HG02884 (cell line): Measurements from ENCODE around the gene DCAF8L1.
"Not testable (repeated sequence)": the region's sequence is repeated elsewhere in the genome, so short reads cannot be mapped to it uniquely, and the experiment has no call there.

Experiments
- ATAC-seq: cut with Tn5 transposase; IDR thresholded peaks from one replicate; pipeline ENCODE4 v1.9.1; 2021; ENCODE audit warnings: mild to moderate bottlenecking, moderate library complexity; ENCODE audit not compliant: unreplicated experiment

DCAF8L1 gene

DNA sequence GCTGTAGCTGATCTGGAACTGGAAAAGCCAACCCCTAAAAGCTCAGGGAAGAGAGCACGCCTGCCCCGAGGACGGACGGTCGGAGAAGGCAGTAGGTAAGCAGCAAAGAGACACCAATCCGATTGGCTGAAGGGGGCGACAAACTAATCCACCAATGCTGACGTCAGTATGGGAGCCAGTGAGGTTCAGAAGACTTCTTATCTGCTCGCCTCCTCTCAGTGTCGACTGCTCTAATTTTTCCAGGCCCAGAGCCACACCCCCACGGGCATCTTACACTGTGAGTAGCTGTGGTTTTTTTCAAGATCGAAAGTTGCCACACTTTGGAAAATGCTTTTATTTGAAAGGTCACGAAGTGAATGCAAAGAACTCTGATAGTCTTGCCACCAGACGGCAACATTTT lies at the start of gene DCAF8L1:
Gene DCAF8L1 (minus strand): TSS at position 101 of the 400 bp plus-strand sequence. CDS start 115 bp downstream, outside the sequence.
- ATAC-seq: no peak

- no peak for ATAC-seq
Observed at GRCh38 chrX:28022371-28022770, 41.1 kb upstream of the DCAF8L1 start.

DNA sequence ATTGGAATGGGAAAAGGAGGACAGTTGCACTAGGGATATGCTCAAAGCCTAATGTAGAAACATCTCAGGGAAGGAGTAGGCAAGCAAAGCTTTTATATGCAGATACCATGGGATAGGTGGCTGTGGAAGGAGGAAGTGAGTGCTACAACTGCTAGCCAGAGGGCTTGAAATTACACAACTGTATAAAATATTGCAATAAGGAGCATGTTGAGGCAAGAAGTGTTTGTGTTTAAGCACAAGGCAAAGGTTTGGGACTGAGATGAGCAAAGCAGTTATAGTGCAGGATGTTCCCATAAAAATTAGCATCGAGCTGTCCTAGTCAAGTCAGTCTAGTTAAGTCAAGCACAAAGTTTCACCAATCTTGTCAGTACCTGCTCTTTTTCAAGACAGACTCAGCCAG lies 35.6 kb upstream of the DCAF8L1 start:
- no peak for ATAC-seq

DNA sequence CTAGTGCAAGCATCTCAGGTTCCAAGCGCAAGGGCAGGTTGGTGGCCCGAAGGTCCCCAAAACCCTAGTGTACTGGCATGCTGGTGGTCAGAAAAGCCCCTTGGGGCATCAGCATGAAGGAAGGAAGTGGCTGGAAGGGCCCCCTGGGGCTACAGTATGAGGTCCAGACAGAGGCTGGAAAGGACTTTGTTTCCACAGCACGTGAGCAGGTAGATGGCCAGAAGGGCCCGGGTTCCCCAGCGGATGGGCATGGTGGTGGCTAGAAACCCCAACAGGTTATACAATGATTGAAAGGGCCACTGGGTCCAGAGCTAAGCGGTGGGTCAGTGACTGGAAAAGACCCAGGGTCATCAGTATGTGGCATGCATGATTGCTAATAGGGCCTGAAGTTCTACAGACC lies 34.7 kb upstream of the DCAF8L1 start:
- ATAC-seq: no peak

DNA sequence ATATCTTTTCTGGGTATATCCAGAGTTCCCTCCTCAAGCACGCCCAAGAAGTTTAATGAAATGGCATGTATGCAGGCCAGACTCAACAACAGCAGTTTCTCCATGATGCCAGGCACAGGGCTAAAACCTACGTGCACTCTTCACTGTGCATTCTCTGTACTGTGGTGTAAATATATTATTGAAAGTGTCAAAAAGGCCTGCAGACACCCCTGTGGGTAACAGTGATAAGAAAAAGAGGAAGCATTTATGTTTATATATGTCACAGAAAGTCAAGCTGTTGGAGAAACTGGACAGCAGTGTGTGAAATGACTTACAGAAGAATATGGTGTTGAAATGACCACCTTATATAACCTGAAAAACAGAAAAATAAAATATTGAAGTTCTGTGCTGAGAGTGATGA lies 29.6 kb upstream of the DCAF8L1 start:
- no peak for ATAC-seq

DNA sequence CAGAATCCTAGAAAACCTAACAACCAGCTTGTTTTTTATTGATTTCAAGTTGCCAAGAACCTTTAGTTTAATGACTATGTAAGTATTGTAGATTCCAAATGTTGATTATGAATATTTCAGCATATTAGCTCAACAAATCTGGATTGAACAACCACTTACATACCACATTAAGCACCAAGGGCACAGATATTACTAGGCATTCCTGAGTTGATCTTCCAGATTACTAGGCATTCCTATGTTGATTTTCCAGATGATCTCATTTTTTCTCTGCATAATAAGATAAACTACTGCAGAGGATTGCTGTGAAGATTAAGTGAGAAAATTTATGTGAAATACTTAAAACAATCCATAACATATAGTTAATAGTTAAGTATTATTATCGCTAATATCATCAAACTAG lies 17.4 kb upstream of the DCAF8L1 start:
- ATAC-seq: no peak

DNA sequence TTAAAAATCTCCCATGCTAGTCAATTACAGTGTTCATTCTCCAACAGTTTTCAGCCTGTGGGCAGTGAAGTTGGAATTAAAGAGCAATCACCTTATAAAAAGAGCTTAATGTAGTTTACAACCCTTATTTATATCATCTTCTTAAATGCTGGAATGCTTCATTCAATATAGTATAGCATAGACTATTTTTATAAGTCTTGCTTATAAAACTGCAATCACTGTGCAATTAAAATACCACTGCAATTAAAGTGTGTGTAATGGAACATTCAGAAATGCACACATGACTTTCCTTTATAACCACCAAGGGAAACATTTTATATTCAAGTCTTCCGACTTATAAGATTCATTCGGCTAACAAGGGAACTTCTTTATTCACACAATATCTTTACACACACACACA lies 16.4 kb upstream of the DCAF8L1 start:
- no peak for ATAC-seq

DNA sequence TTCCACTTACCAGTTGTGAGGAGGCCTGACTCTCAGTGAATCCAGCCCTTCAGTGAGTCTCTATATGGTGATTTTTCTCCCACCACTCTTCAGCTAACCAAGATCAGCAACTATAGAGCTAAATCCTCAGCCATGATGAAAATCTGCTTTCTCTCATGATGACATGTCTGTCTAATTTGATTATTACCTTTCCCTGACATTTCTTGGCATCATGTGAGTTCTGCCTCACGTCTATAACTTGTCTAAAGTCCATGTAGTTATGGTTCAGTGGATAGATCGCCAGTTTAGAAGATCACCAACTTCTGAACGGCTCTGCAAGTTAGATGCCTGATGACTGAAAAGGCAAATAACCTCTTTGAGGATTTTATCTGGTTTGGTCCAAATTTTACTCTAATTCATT lies 14.9 kb upstream of the DCAF8L1 start:
- ATAC-seq: no peak

GRCh38 chrX:27995611-27996010 lies 14.4 kb upstream of the DCAF8L1 start:
- no peak for ATAC-seq

DNA sequence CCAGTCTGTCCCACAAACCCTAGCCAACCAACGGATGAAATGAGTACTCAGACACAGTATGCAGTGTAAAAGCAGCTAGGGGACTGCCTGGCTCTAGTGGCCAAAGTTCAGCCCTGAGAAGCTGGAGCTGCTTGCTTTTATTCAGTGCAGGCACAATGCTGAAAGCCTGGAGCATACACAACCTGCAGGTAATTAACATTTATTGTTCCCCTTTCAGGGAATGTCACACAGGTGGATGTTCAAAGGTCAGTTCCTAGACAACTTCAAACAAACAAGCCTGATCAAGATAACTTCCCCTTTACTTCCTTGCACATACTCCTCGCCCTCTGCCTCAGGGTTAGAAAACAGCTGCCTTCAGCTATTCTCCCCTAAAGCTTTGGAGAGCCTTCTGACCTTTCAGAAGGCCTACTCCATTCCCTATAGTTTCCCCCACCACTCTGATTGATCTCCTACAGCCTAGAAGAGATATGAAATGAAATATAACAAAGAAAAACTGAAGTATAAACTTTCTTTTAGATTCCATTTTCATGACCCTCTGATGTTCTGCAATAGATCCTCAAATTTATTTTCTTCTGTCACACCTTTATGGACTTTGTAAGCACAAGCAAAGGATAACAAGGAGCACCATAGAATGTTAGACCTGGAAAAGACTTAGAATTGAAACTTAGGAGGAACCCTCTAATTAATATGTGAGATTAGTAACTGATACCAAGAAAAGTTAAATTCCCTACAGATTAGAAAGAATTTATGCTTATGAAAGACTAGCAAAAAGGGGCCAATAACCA lies 6.8 kb upstream of the DCAF8L1 start:
- no peak for ATAC-seq

DNA sequence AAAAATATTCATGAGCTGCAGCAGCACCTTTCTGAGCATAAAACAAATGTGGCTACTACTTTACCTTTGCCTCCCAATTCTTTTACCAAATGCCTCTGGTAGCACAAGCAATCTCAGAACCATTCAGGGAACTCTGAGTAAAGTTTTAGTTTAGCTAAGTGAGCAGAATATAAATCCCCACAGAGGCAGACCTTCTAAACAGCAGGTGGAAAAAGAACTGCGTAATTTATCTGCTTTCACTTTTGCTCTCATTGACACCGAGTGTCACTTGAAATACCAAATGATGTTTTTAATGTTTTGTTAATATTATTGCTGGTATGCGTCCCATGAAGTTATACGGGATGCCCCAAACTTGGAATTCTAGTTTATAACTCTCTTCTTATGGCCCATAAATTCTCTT lies 4.3 kb downstream of the DCAF8L1 start:
- ATAC-seq: not testable (repeated sequence)

DNA sequence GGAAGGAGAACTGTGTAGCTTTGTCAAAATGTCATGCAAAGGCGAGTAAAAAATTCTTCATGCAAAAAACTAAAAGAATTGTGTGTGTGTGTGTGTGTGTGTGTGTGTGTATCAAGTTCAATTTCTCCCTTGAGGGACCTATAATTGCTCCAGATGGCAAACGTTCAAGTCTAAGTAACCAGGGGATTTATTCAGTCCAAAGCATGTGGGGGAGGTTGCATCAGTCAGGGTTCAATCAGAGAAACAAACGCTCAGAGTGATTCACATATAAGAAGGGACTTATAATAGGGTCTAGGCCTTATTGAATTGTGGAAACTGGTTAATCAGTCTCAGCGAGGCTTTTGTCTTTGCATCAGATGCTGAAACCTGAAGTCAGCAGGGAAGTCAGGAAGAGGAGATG lies 5.0 kb downstream of the DCAF8L1 start:
- ATAC-seq: no peak

DNA sequence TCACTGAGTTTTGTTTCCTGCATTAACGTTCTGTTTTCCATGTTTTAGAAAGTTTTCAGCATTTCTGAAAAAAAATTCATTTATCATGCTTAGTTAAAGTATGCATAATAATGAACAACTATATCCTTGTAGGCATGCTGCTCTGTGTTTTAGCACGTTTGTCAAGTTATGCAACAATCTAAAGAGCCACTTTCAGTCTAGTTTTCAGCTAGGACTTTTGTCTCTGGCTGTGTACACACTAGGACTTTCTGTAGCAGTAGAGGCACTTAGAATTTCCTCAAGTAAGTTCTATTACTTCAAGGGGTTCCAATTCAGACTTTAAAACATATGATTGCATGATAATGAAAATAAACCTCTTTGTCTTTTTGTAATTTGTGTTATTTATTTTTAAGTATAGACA lies 12.4 kb downstream of the DCAF8L1 start:
- ATAC-seq: no peak

GRCh38 chrX:27968352-27968751 lies 12.9 kb downstream of the DCAF8L1 start:
- ATAC-seq: no peak

- ATAC-seq: no peak
Observed at GRCh38 chrX:27966955-27967354, 14.3 kb downstream of the DCAF8L1 start.

GRCh38 chrX:27966492-27966891 lies 14.8 kb downstream of the DCAF8L1 start:
- ATAC-seq: no peak

DNA sequence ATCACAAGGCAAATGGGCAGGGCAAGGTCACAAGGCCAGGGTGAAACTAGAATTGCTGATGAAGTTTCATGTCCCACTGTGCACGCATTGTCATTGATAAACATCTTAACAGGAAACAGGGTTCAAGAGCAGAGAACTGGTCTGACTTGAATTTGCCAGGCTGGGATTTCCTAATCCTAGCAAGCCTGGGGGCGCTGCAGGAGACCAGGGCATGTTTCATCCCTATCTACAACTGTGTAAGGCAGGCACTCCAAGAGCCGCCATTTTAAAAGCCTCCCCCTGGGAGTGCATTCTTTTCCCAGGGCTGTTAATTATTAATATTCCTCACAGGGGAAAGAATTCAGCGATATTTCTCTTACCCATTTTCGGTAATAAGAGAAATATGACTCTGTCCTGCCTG lies 15.9 kb downstream of the DCAF8L1 start:
- not testable (repeated sequence) for ATAC-seq

GRCh38 chrX:27964432-27964831 lies 16.8 kb downstream of the DCAF8L1 start:
- ATAC-seq: no peak

- ATAC-seq: not testable (repeated sequence)
Observed at GRCh38 chrX:27960410-27960809, 20.8 kb downstream of the DCAF8L1 start.

DNA sequence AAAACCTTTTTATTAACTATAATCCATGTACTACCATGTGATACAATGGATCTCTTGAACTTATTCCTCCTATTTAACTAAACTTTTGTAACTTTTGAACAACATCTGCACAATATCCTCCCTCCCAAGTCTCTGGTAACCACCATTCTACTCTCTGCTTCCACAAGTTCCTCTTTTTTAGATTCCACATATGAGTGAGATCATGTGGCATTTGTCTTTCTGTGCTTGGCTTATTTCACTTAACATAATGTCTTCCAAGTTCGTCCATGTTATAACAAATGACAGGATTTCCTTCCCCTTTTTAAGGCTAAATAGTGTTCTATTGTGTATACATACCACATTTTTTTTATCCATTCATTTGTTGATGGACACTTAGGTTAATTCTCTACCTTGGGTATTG lies 28.1 kb downstream of the DCAF8L1 start:
- no peak for ATAC-seq

GRCh38 chrX:27933361-27933760 lies 47.9 kb downstream of the DCAF8L1 start:
- no peak for ATAC-seq
